ENCODE measurements around the gene GALC. TPM values are rescaled to one million over a fixed set of nuclear protein-coding genes. Genes with fewer than 3 reads are reported as not detected.

GALC gene
- total and polyA plus RNA-seq, 9 of the 15 experiments (the other 6 are each of a cell fraction or from before 2014, with no cell fraction given) = 1.6 to 15.0 (median 7.3) TPM

DNA sequence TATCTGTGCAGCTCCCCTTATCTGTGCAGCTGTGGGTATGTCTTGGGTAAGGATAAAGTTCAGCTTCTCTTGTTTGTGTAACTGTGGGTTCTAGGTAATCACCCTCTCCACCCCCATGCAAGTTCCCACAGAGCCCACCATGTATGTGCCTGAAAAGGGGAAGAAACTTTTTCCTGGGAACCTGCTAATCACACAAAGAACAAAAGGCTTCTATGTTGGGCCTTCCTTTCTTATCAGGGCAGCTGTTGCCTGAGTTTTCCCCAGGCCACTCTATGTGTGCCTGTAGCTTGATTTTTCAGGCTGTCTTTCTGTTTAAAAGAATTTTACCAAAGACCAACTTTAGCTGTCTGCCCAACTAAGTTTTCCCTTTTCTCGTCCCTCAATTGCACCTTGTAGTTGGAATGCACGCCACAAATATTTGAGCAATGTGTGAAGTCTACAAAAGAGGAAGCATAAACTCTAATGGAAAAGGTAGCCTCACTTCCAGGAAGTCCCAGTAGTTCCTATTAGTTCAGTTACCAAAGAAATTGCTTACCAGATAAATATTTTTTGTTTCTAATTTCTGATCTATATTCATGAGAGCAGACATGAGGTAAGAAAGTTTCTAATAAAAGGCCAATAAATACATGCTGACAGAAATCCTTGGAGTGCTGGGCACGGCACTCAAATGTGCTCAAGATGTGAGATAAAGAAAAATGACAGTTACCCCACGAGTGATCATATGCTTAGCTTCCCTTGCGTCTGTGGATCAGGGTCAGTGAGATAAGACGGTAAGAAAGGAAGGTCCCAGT, 2.7 kb upstream of the GALC start:
- H3K27ac ChIP-seq (ENCODE audit: extremely low read depth, low read depth, low read length) = peak overlapping the region; percentile 84
- peak overlapping the region; percentile 43 for H3K4me2 ChIP-seq (ENCODE audit: insufficient read depth, low read length)
- H3K79me2 ChIP-seq (ENCODE audit: control insufficient read depth, insufficient read depth, low read length) = no peaks in the 10 kb centered on the region; the same call in 2 of the 3 replicates
- H3K9ac ChIP-seq (ENCODE audit: insufficient read depth in 1 of 2, low read depth in 2 of 2, low read length in 2 of 2) = peak overlapping the region in 1 of 2 experiments; percentile 31; a peak in 2 of 4 replicates
- CTCF ChIA-PET (ENCODE audit: low intra/inter-chr PET ratio) = no interaction called here
- peak overlapping the region; percentile 87 for H2AFZ ChIP-seq (ENCODE audit: low read depth, low read length)
- FAIRE-seq = peak; percentile 79
- peaks cover 15 to 39% of the 10 kb centered on the region in 2 experiments for H3K4me1 ChIP-seq (replicated peaks in 1 of 2; ENCODE audit: control insufficient read depth in 2 of 2, insufficient read depth in 2 of 2, low read length in 2 of 2)
- no peaks in the 10 kb centered on the region for H3K27me3 ChIP-seq (ENCODE audit: control insufficient read depth in 2 of 2, insufficient read depth in 2 of 2, low read length in 2 of 2)
- ATAC-seq = no peak; the same call in 1 of the 3 replicates
- no peaks in the 10 kb centered on the region for H3K9me3 ChIP-seq (replicated peaks; ENCODE audit: control insufficient read depth, insufficient read depth, low read depth, low read length)
- no peaks in the 10 kb centered on the region for H4K20me1 ChIP-seq (replicated peaks; ENCODE audit: control insufficient read depth, insufficient read depth, low read length)
- H3K36me3 ChIP-seq (ENCODE audit: control insufficient read depth, insufficient read depth, low read length) = no peaks in the 10 kb centered on the region
- in situ Hi-C loops (cut with MboI) (loop anchor here (25.0 kb wide), 1 partner anchor 567 kb away; the partner anchor contains the start of genes PTPN21 and ZC3H14), intact Hi-C loops (cut with micrococcal nuclease) (no loop called here)
- no peak overlapping the region for H3K4me3 ChIP-seq
- no peaks in the 10 kb centered on the region for H3K9me1 ChIP-seq (ENCODE audit: control insufficient read depth, insufficient read depth, low read length)
- POLR2A ChIA-PET = interaction anchor here (0.6 kb wide), 1 partner anchor 181 kb away, joined by 4 read pairs; no protein-coding TSS in a partner anchor
- BruUV-seq (replicated peaks) = no TSS peak
- DNase-seq (ENCODE audit: extremely low read depth in 1 of 4, low spot score in 3 of 4) = peak in 2 of 4 experiments; percentile 24 to 51
- WGBS (ENCODE audit: insufficient coverage, low coverage, missing lambda C conversion rate) = 0% methylated on average over 5 of the region's 6 CpGs
- TF ChIP-seq ZFP30 (CRISPR knock-in tag; IDR thresholded peaks at IDR 0.05; ENCODE audit: borderline replicate concordance) (no peak), MXI1 (IDR thresholded peaks at IDR 0.05; ENCODE audit: low read depth, low read length) (no peak), ZNF197 (CRISPR knock-in tag; IDR thresholded peaks at IDR 0.05; ENCODE audit: low read depth) (no peak), MTA3 (IDR thresholded peaks at IDR 0.05; ENCODE audit: borderline replicate concordance) (no peak), NR2C1 (IDR thresholded peaks at IDR 0.05) (no peak), NR2C1 (tag; IDR thresholded peaks at IDR 0.05) (no peak), ZNF444 (CRISPR knock-in tag; IDR thresholded peaks at IDR 0.05) (no peak), ZNF77 (CRISPR knock-in tag; IDR thresholded peaks at IDR 0.05) (no peak), MED1 (CRISPR knock-in tag; IDR thresholded peaks at IDR 0.05; ENCODE audit: borderline replicate concordance) (no peak), ETV6 (IDR thresholded peaks at IDR 0.05; ENCODE audit: borderline replicate concordance in 1 of 2, low read depth in 2 of 2, low read length in 1 of 2) (peak in 1 of 2 experiments; percentile 72; a peak in 1 of 4 replicates), ETV6 (CRISPR knock-in tag; IDR thresholded peaks at IDR 0.05; ENCODE audit: borderline replicate concordance) (no peak), RBM34 (IDR thresholded peaks at IDR 0.05; ENCODE audit: borderline replicate concordance, insufficient read depth, low read length) (no peak)
- TF ChIP-seq, protein P1, sequence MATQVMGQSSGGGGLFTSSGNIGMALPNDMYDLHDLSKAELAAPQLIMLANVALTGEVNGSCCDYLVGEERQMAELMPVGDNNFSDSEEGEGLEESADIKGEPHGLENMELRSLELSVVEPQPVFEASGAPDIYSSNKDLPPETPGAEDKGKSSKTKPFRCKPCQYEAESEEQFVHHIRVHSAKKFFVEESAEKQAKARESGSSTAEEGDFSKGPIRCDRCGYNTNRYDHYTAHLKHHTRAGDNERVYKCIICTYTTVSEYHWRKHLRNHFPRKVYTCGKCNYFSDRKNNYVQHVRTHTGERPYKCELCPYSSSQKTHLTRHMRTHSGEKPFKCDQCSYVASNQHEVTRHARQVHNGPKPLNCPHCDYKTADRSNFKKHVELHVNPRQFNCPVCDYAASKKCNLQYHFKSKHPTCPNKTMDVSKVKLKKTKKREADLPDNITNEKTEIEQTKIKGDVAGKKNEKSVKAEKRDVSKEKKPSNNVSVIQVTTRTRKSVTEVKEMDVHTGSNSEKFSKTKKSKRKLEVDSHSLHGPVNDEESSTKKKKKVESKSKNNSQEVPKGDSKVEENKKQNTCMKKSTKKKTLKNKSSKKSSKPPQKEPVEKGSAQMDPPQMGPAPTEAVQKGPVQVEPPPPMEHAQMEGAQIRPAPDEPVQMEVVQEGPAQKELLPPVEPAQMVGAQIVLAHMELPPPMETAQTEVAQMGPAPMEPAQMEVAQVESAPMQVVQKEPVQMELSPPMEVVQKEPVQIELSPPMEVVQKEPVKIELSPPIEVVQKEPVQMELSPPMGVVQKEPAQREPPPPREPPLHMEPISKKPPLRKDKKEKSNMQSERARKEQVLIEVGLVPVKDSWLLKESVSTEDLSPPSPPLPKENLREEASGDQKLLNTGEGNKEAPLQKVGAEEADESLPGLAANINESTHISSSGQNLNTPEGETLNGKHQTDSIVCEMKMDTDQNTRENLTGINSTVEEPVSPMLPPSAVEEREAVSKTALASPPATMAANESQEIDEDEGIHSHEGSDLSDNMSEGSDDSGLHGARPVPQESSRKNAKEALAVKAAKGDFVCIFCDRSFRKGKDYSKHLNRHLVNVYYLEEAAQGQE (IDR thresholded peaks at IDR 0.05; ENCODE audit: borderline replicate concordance) = no peak
- TF ChIP-seq, protein P1 (CRISPR knock-in tag; IDR thresholded peaks at IDR 0.05; ENCODE audit: low read depth) = no peak
